PC-3 (cell line): Measurements from ENCODE around the gene OR6C2.
"Not testable (repeated sequence)": the region's sequence is repeated elsewhere in the genome, so short reads cannot be mapped to it uniquely, and the experiment has no call there.

ENCODE experiments used
- CTCF ChIP-seq: fragments of 300-600 bp; sonication (generic); conservative IDR thresholded peaks from 2 replicates; pipeline ENCODE4 v1.5.1; 2017; ENCODE audit warnings: antibody characterized with exemption, low read depth, mild to moderate bottlenecking, low read length
- EZH2 ChIP-seq: fragments of 300-600 bp; sonication (generic); IDR thresholded peaks from one replicate; pipeline ENCODE4 v1.6.1; 2017; ENCODE audit warnings: antibody characterized with exemption, mild to moderate bottlenecking, low read length; ENCODE audit not compliant: unreplicated experiment

GRCh38 chr12:55414889-55415288 lies 29.0 kb upstream of the OR6C2 start:
- TF ChIP-seq CTCF, EZH2: not testable (repeated sequence)
